Osteoblast (primary cell): ENCODE results near the gene PLEKHO2. TPM values are rescaled to one million over a fixed set of nuclear protein-coding genes. Genes with fewer than 3 reads are reported as not detected.
A peak's percentile ranks its signal among the peaks of the same experiment; 100 is the strongest.

Experiments used
- DNase-seq: peaks from one replicate; pipeline ENCODE4 v3.0.0; 2011; ENCODE audit warnings: low spot score, mixed read lengths; ENCODE audit not compliant: insufficient read length; ENCODE audit errors: missing footprints
- H2AFZ ChIP-seq: 2 replicates; pipeline ENCODE4 v1.6.0; 2011; ENCODE audit warnings: mild to moderate bottlenecking, low read length
- H3K27ac ChIP-seq: 2 replicates; pipeline ENCODE4 v1.5.1; 2011; ENCODE audit warnings: mild to moderate bottlenecking, low read depth, low read length, moderate library complexity
- H3K27me3 ChIP-seq: 2 replicates; pipeline ENCODE4 v1.6.0; 2012; ENCODE audit warnings: mild to moderate bottlenecking, control low read depth, inconsistent platforms, low read length, moderate library complexity; ENCODE audit not compliant: insufficient read depth
- H3K36me3 ChIP-seq: 2 replicates; pipeline ENCODE4 v1.5.1; 2011; ENCODE audit warnings: mild to moderate bottlenecking, low read length, control low read depth, moderate library complexity; ENCODE audit not compliant: insufficient read depth
- H3K4me1 ChIP-seq: 2 replicates; pipeline ENCODE4 v1.5.1; 2011; ENCODE audit warnings: mild to moderate bottlenecking, low read length, control low read depth, moderate library complexity; ENCODE audit not compliant: insufficient read depth
- H3K4me2 ChIP-seq: 2 replicates; pipeline ENCODE4 v1.6.0; 2011; ENCODE audit warnings: mild to moderate bottlenecking, low read length; ENCODE audit not compliant: insufficient read depth
- H3K4me3 ChIP-seq: fragments of 200-600 bp; sonication (generic); 3 replicates; pipeline ENCODE4 v1.5.1; 2012; ENCODE audit warnings: mild to moderate bottlenecking, low read length, inconsistent platforms; ENCODE audit not compliant: insufficient read depth
- H3K79me2 ChIP-seq: 2 replicates; pipeline ENCODE4 v1.6.0; 2012; ENCODE audit warnings: mild to moderate bottlenecking, low read length, control low read depth, inconsistent platforms; ENCODE audit not compliant: insufficient read depth
- H3K9me3 ChIP-seq: 2 replicates; pipeline ENCODE4 v1.5.1; 2011; ENCODE audit warnings: low read depth, low read length, control low read depth
- H4K20me1 ChIP-seq: 2 replicates; pipeline ENCODE4 v1.6.0; 2012; ENCODE audit warnings: mild to moderate bottlenecking, low read length, control low read depth; ENCODE audit not compliant: insufficient read depth
- CTCF ChIP-seq: IDR thresholded peaks from 2 replicates; pipeline ENCODE4 v1.5.1; 2011; ENCODE audit warnings: mild to moderate bottlenecking, low read depth, low read length, moderate library complexity; ENCODE audit errors: extremely low read depth
- total RNA-seq: library from RNA; depleted of rRNA; stranded (reverse); fragments of >200 nt; gene quantifications from 2 replicates; pipeline ENCODE4 v1.2.3, GENCODE V29; 2012

Gene PLEKHO2
- total RNA-seq, 1 donor: 41.6 TPM

GRCh38 chr15:64902863-64903262 is 61.1 kb downstream of the PLEKHO2 start:
- no peak overlapping the region for H3K4me2 ChIP-seq
- no peaks in the 10 kb centered on the region for H3K27me3 ChIP-seq
- no peak overlapping the region for H2AFZ ChIP-seq
- TF ChIP-seq CTCF: no peak
- no peak overlapping the region for H3K4me3 ChIP-seq
- H3K4me1 ChIP-seq: peaks cover 12% of the 10 kb centered on the region
- no peaks in the 10 kb centered on the region for H3K79me2 ChIP-seq
- no peak overlapping the region for H3K27ac ChIP-seq
- H4K20me1 ChIP-seq: no peaks in the 10 kb centered on the region
- H3K9me3 ChIP-seq: peaks cover 5% of the 10 kb centered on the region
- DNase-seq: no peak
- no peaks in the 10 kb centered on the region for H3K36me3 ChIP-seq

GRCh38 chr15:64903326-64903950 is 61.7 kb downstream of the PLEKHO2 start:
- Histone ChIP-seq H3K27me3 (no peaks in the 10 kb centered on the region), H3K36me3 (no peaks in the 10 kb centered on the region), H3K9me3 (peaks cover 5% of the 10 kb centered on the region), H4K20me1 (no peaks in the 10 kb centered on the region), H3K4me1 (peaks cover 8% of the 10 kb centered on the region), H3K4me3 (no peak overlapping the region), H3K27ac (no peak overlapping the region), H3K4me2 (no peak overlapping the region), H2AFZ (no peak overlapping the region), H3K79me2 (no peaks in the 10 kb centered on the region)
- no peak for DNase-seq
- TF ChIP-seq CTCF: no peak

GRCh38 chr15:64904189-64904588 is 62.5 kb downstream of the PLEKHO2 start:
- no peaks in the 10 kb centered on the region for H3K27me3 ChIP-seq
- no peak overlapping the region for H3K27ac ChIP-seq
- no peak overlapping the region for H3K4me2 ChIP-seq
- H2AFZ ChIP-seq: no peak overlapping the region
- H3K9me3 ChIP-seq: peaks cover 5% of the 10 kb centered on the region
- H3K4me1 ChIP-seq: peaks cover 8% of the 10 kb centered on the region
- TF ChIP-seq CTCF: no peak
- no peak for DNase-seq
- H3K36me3 ChIP-seq: no peaks in the 10 kb centered on the region
- H4K20me1 ChIP-seq: no peaks in the 10 kb centered on the region
- H3K4me3 ChIP-seq: no peak overlapping the region
- H3K79me2 ChIP-seq: no peaks in the 10 kb centered on the region

- TF ChIP-seq CTCF: peak; percentile 87
- peaks cover 8% of the 10 kb centered on the region for H3K4me1 ChIP-seq
- peaks cover 5% of the 10 kb centered on the region for H3K9me3 ChIP-seq
- peak overlapping the region; percentile 100 for H2AFZ ChIP-seq
- peak overlapping the region; percentile 98 for H3K4me2 ChIP-seq
- H3K27ac ChIP-seq: peak overlapping the region; percentile 65
- H4K20me1 ChIP-seq: no peaks in the 10 kb centered on the region
- no peaks in the 10 kb centered on the region for H3K79me2 ChIP-seq
- no peaks in the 10 kb centered on the region for H3K36me3 ChIP-seq
- H3K4me3 ChIP-seq: peak overlapping the region; percentile 85
- H3K27me3 ChIP-seq: no peaks in the 10 kb centered on the region
- peak; percentile 97 for DNase-seq
Measured at GRCh38 chr15:64905119-64905831, 63.6 kb downstream of the PLEKHO2 start.
